ENCODE data around the gene BTF3. TPM values are rescaled to one million over a fixed set of nuclear protein-coding genes. Genes with fewer than 3 reads are reported as not detected.

Gene BTF3
- total and polyA plus RNA-seq, 4 donors, result 370 to 645 (median 516) TPM

- no peak overlapping the region for H3K27ac ChIP-seq (ENCODE audit: low read depth in 1 of 2, low read length in 1 of 2)
- ATAC-seq (ENCODE audit: insufficient read depth, low FRiP score) (no peak), DNase-seq (no peak)
- no peaks in the 10 kb centered on the region for H3K9me3 ChIP-seq (ENCODE audit: control insufficient read depth in 4 of 4, insufficient read depth in 3 of 4, low read length in 3 of 4)
- no peak overlapping the region for H3K4me3 ChIP-seq
- H3K27me3 ChIP-seq (ENCODE audit: control insufficient read depth in 3 of 3, insufficient read depth in 3 of 3, low read length in 2 of 3), result no peaks in the 10 kb centered on the region
- WGBS, 2 donors, result 82 to 93% methylated on average over 1 of the region's 1 CpG
- no peaks in the 10 kb centered on the region for H3K36me3 ChIP-seq (ENCODE audit: control insufficient read depth in 4 of 4, insufficient read depth in 4 of 4, low read length in 4 of 4)
- peaks cover 0 to 33% (median 4%) of the 10 kb centered on the region in 5 donors for H3K4me1 ChIP-seq (ENCODE audit: control insufficient read depth in 5 of 5, insufficient read depth in 5 of 5, low read length in 5 of 5)
- H3K9ac ChIP-seq (ENCODE audit: insufficient read depth in 1 of 2, low read length in 2 of 2), result no peak overlapping the region
- TF ChIP-seq CTCF (IDR thresholded peaks at IDR 0.05; ENCODE audit: control extremely low read depth, extremely low read depth), result no peak
Measured at GRCh38 chr5:73523861-73524260, 25.6 kb downstream of the BTF3 start.

GRCh38 chr5:73525606-73526203 lies 27.5 kb downstream of the BTF3 start:
- Histone ChIP-seq H3K36me3 (ENCODE audit: control insufficient read depth in 4 of 4, insufficient read depth in 4 of 4, low read length in 4 of 4) (no peaks in the 10 kb centered on the region), H3K9ac (ENCODE audit: insufficient read depth in 1 of 2, low read length in 2 of 2) (no peak overlapping the region), H3K27me3 (ENCODE audit: control insufficient read depth in 3 of 3, insufficient read depth in 3 of 3, low read length in 2 of 3) (no peaks in the 10 kb centered on the region), H3K27ac (ENCODE audit: low read depth in 1 of 2, low read length in 1 of 2) (no peak overlapping the region), H3K4me3 (no peak overlapping the region), H3K4me1 (ENCODE audit: control insufficient read depth in 5 of 5, insufficient read depth in 5 of 5, low read length in 5 of 5) (peaks cover 0 to 34% (median 4%) of the 10 kb centered on the region in 5 donors), H3K9me3 (ENCODE audit: control insufficient read depth in 4 of 4, insufficient read depth in 3 of 4, low read length in 3 of 4) (no peaks in the 10 kb centered on the region)
- ATAC-seq (ENCODE audit: insufficient read depth, low FRiP score) (no peak), DNase-seq (peak in 2 of 3 donors; percentile 86 to 92)
- WGBS, 2 donors, result 75 to 84% methylated on average over 3 of the region's 3 CpGs
- TF ChIP-seq CTCF (IDR thresholded peaks at IDR 0.05; ENCODE audit: control extremely low read depth, extremely low read depth), result no peak

GRCh38 chr5:73528248-73528647 lies 30.0 kb downstream of the BTF3 start:
- H3K27me3 ChIP-seq (ENCODE audit: control insufficient read depth in 3 of 3, insufficient read depth in 3 of 3, low read length in 2 of 3), result no peaks in the 10 kb centered on the region
- no peak overlapping the region for H3K27ac ChIP-seq (ENCODE audit: low read depth in 1 of 2, low read length in 1 of 2)
- ATAC-seq (ENCODE audit: insufficient read depth, low FRiP score) (no peak), DNase-seq (no peak)
- H3K4me3 ChIP-seq, result no peak overlapping the region
- no peaks in the 10 kb centered on the region for H3K9me3 ChIP-seq (ENCODE audit: control insufficient read depth in 4 of 4, insufficient read depth in 3 of 4, low read length in 3 of 4)
- TF ChIP-seq CTCF (IDR thresholded peaks at IDR 0.05; ENCODE audit: control extremely low read depth, extremely low read depth), result no peak
- no peaks in the 10 kb centered on the region for H3K36me3 ChIP-seq (ENCODE audit: control insufficient read depth in 4 of 4, insufficient read depth in 4 of 4, low read length in 4 of 4)
- H3K4me1 ChIP-seq (ENCODE audit: control insufficient read depth in 5 of 5, insufficient read depth in 5 of 5, low read length in 5 of 5), result peaks cover 0 to 34% (median 4%) of the 10 kb centered on the region in 5 donors
- no peak overlapping the region for H3K9ac ChIP-seq (ENCODE audit: insufficient read depth in 1 of 2, low read length in 2 of 2)
- 56 to 69% methylated on average over 3 of the region's 3 CpGs for WGBS, 2 donors

- no peak for TF ChIP-seq CTCF (IDR thresholded peaks at IDR 0.05; ENCODE audit: control extremely low read depth, extremely low read depth)
- Histone ChIP-seq H3K36me3 (ENCODE audit: control insufficient read depth in 4 of 4, insufficient read depth in 4 of 4, low read length in 4 of 4) (no peaks in the 10 kb centered on the region), H3K4me3 (no peak overlapping the region), H3K4me1 (ENCODE audit: control insufficient read depth in 5 of 5, insufficient read depth in 5 of 5, low read length in 5 of 5) (peaks cover 0 to 34% (median 4%) of the 10 kb centered on the region in 5 donors), H3K27ac (ENCODE audit: low read depth in 1 of 2, low read length in 1 of 2) (no peak overlapping the region), H3K9me3 (ENCODE audit: control insufficient read depth in 4 of 4, insufficient read depth in 3 of 4, low read length in 3 of 4) (no peaks in the 10 kb centered on the region), H3K27me3 (ENCODE audit: control insufficient read depth in 3 of 3, insufficient read depth in 3 of 3, low read length in 2 of 3) (no peaks in the 10 kb centered on the region), H3K9ac (ENCODE audit: insufficient read depth in 1 of 2, low read length in 2 of 2) (no peak overlapping the region)
- WGBS, 2 donors, result 84 to 100% methylated on average over 1 of the region's 1 CpG
- ATAC-seq (ENCODE audit: insufficient read depth, low FRiP score) (no peak), DNase-seq (peak in 1 of 3 donors; percentile 10)
Measured at GRCh38 chr5:73529081-73529480, 30.8 kb downstream of the BTF3 start.
